Ishikawa (cell line): ENCODE measurements around the gene BLCAP.
A peak's percentile ranks its signal among the peaks of the same experiment; 100 is the strongest.

ENCODE experiments used
- CEBPB ChIP-seq: IDR thresholded peaks from 2 replicates; pipeline ENCODE4 v1.6.1; 2012
- CREB1 ChIP-seq: IDR thresholded peaks from 2 replicates; pipeline ENCODE4 v1.6.1; 2012; ENCODE audit warnings: low read depth
- EGR1 ChIP-seq: IDR thresholded peaks from 2 replicates; pipeline ENCODE4 v1.6.1; 2012
- EP300 ChIP-seq: IDR thresholded peaks from 2 replicates; pipeline ENCODE4 v1.6.1; 2012; ENCODE audit warnings: borderline replicate concordance
- FOXM1 ChIP-seq: IDR thresholded peaks from 2 replicates; pipeline ENCODE4 v1.6.1; 2012; ENCODE audit warnings: low read depth, borderline replicate concordance
- MAX ChIP-seq: IDR thresholded peaks from 2 replicates; pipeline ENCODE4 v1.6.1; 2012
- NFIC ChIP-seq: IDR thresholded peaks from 2 replicates; pipeline ENCODE4 v1.6.1; 2012
- RAD21 ChIP-seq: IDR thresholded peaks from 2 replicates; pipeline ENCODE4 v1.6.1; 2012; ENCODE audit warnings: low read depth
- REST ChIP-seq: IDR thresholded peaks from 2 replicates; pipeline ENCODE4 v1.6.1; 2012; ENCODE audit warnings: low read depth, mild to moderate bottlenecking
- TAF1 ChIP-seq: IDR thresholded peaks from 2 replicates; pipeline ENCODE4 v1.6.1; 2012; ENCODE audit warnings: low read depth, mild to moderate bottlenecking
- TCF12 ChIP-seq: IDR thresholded peaks from 2 replicates; pipeline ENCODE4 v1.6.1; 2012; ENCODE audit warnings: low read depth
- TEAD4 ChIP-seq: IDR thresholded peaks from 2 replicates; pipeline ENCODE4 v1.6.1; 2012
- USF1 ChIP-seq: IDR thresholded peaks from 2 replicates; pipeline ENCODE4 v1.6.1; 2012
- YY1 ChIP-seq: IDR thresholded peaks from 2 replicates; pipeline ENCODE4 v1.6.1; 2012; ENCODE audit warnings: low read depth
- ZBTB7A ChIP-seq: IDR thresholded peaks from 2 replicates; pipeline ENCODE4 v1.6.1; 2012; ENCODE audit warnings: low read depth

The BLCAP gene

GRCh38 chr20:37538003-37538402, 10.3 kb upstream of the BLCAP start:
- TF ChIP-seq FOXM1: no peak
- TF ChIP-seq CEBPB: no peak
- TF ChIP-seq ZBTB7A: no peak
- TF ChIP-seq TCF12: no peak
- no peak for TF ChIP-seq REST

GRCh38 chr20:37537505-37537904, 9.8 kb upstream of the BLCAP start:
- TF ChIP-seq NFIC: no peak
- no peak for TF ChIP-seq RAD21
- TF ChIP-seq ZBTB7A: no peak
- no peak for TF ChIP-seq MAX
- no peak for TF ChIP-seq USF1
- no peak for TF ChIP-seq CREB1
- no peak for TF ChIP-seq EP300
- TF ChIP-seq CEBPB: no peak
- no peak for TF ChIP-seq TCF12
- TF ChIP-seq EGR1: no peak

GRCh38 chr20:37535443-37536132, 7.9 kb upstream of the BLCAP start:
- no peak for TF ChIP-seq EGR1
- no peak for TF ChIP-seq TAF1
- TF ChIP-seq RAD21: no peak
- no peak for TF ChIP-seq REST
- TF ChIP-seq NFIC: no peak
- no peak for TF ChIP-seq CREB1
- no peak for TF ChIP-seq YY1
- TF ChIP-seq MAX: no peak
- no peak for TF ChIP-seq USF1
- TF ChIP-seq CEBPB: no peak
- TF ChIP-seq TCF12: no peak

GRCh38 chr20:37534401-37535157, 6.9 kb upstream of the BLCAP start:
- no peak for TF ChIP-seq CEBPB
- no peak for TF ChIP-seq TAF1
- TF ChIP-seq RAD21: peak; percentile 95
- TF ChIP-seq USF1: no peak
- no peak for TF ChIP-seq EGR1
- no peak for TF ChIP-seq MAX

- TF ChIP-seq NFIC: no peak
- TF ChIP-seq YY1: no peak
- TF ChIP-seq MAX: no peak
- no peak for TF ChIP-seq EP300
- TF ChIP-seq USF1: no peak
- no peak for TF ChIP-seq FOXM1
- TF ChIP-seq CEBPB: no peak
- TF ChIP-seq TAF1: no peak
- TF ChIP-seq ZBTB7A: no peak
- TF ChIP-seq EGR1: no peak
- TF ChIP-seq RAD21: no peak
- no peak for TF ChIP-seq CREB1
- TF ChIP-seq TEAD4: no peak
- no peak for TF ChIP-seq REST
Measured at GRCh38 chr20:37533154-37533715, 5.6 kb upstream of the BLCAP start.
